ENCODE data around the gene SCAI.

SCAI gene

DNA sequence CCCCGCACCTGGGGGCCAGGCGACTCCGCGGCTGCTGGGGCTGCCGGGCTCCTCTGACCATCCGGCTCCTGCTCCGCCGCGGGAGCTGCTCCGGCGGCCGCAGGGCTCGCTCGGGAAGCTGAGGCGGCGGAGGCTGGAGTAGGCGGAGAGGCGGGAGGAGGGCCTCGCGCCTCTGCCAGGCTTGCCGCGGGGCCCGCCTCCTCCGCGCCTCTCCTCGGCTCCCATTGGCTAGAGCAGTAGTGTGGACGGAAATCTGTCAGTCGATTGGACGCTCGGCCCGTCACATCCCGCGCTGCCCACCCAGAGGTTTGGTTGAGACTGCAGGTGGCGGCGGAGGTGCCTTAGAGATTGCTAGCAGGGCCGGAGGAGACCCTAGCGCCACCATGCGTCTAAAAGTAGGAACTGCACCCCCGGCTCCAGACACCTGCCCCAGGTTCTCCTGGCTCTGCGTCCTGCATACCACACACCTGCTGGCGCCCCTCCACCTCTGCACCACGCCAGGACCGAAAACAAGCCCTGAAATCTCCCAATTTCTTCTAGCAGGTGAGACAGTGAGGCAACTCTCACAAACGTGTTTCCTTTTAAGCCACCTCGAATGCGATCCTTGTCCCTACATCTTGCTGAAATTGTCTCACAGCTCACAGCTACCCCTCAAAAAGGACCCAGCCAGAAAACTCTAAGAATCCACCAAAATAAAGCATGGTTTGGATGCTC lies at the start of gene SCAI:
Gene SCAI (minus strand): TSS at position 152 of the 714 bp plus-strand sequence. CDS start 91 bp downstream, at position 61.
- no peaks in the 10 kb centered on the region for H3K9me2 ChIP-seq (replicated peaks; ENCODE audit: insufficient read depth, low read length)
- no peaks in the 10 kb centered on the region for H3K79me2 ChIP-seq (ENCODE audit: insufficient read depth, low read length)
- no peaks in the 10 kb centered on the region for H3K9me3 ChIP-seq (ENCODE audit: insufficient read depth, low read length)
- 0 out of 2 replicates have a peak, but pooled peaks cover 3% of the 10 kb centered on the region for H3K36me3 ChIP-seq (ENCODE audit: low read length)
- H2AFZ ChIP-seq (ENCODE audit: low read depth, low read length, severe bottlenecking): peak within 1 kb of the TSS; percentile 58
- no peaks in the 10 kb centered on the region for H4K20me1 ChIP-seq (ENCODE audit: low read depth, low read length)
- H3K27ac ChIP-seq (ENCODE audit: low read depth, low read length): peak within 1 kb of the TSS; percentile 46
- TF ChIP-seq EZH2phosphoT487 (conservative IDR thresholded peaks at IDR 0.05; ENCODE audit: low read length): no peak
- TF ChIP-seq CTCF (IDR thresholded peaks at IDR 0.05; ENCODE audit: insufficient read depth, low read length, poor library complexity, severe bottlenecking): peak; percentile 78
- peak within 1 kb of the TSS; percentile 72 for H3K9ac ChIP-seq (ENCODE audit: low read length)
- peak within 1 kb of the TSS; percentile 79 for H3K4me3 ChIP-seq (ENCODE audit: insufficient read depth, low read length, poor library complexity, severe bottlenecking)
- H3K27me3 ChIP-seq (ENCODE audit: low read length): no peaks in the 10 kb centered on the region
- peaks cover 33% of the 10 kb centered on the region for H3F3A ChIP-seq (ENCODE audit: insufficient read depth)
- H3K4me2 ChIP-seq (ENCODE audit: low read depth, low read length, poor library complexity, severe bottlenecking): peak within 1 kb of the TSS; percentile 79

GRCh38 chr9:125190361-125190801 lies 47.1 kb upstream of the SCAI start:
- Histone ChIP-seq H3K4me2 (ENCODE audit: low read depth, low read length, poor library complexity, severe bottlenecking) (peak overlapping the region; percentile 88), H4K20me1 (ENCODE audit: low read depth, low read length) (no peaks in the 10 kb centered on the region), H3K9me3 (ENCODE audit: insufficient read depth, low read length) (no peaks in the 10 kb centered on the region), H3K27me3 (ENCODE audit: low read length) (no peaks in the 10 kb centered on the region), H2AFZ (ENCODE audit: low read depth, low read length, severe bottlenecking) (peak overlapping the region; percentile 72), H3K27ac (ENCODE audit: low read depth, low read length) (peak overlapping the region; percentile 62), H3F3A (ENCODE audit: insufficient read depth) (no peaks in the 10 kb centered on the region), H3K4me3 (ENCODE audit: insufficient read depth, low read length, poor library complexity, severe bottlenecking) (peak overlapping the region; percentile 86), H3K9me2 (replicated peaks; ENCODE audit: insufficient read depth, low read length) (no peaks in the 10 kb centered on the region), H3K9ac (ENCODE audit: low read length) (peak overlapping the region; percentile 84), H3K36me3 (ENCODE audit: low read length) (no peaks in the 10 kb centered on the region), H3K79me2 (ENCODE audit: insufficient read depth, low read length) (peaks cover 50% of the 10 kb centered on the region)
- TF ChIP-seq CTCF (IDR thresholded peaks at IDR 0.05; ENCODE audit: insufficient read depth, low read length, poor library complexity, severe bottlenecking): no peak
- no peak for TF ChIP-seq EZH2phosphoT487 (conservative IDR thresholded peaks at IDR 0.05; ENCODE audit: low read length)

- H3K9ac ChIP-seq (ENCODE audit: low read length): peak within 1 kb of the TSS; percentile 84
- peak within 1 kb of the TSS; percentile 91 for H2AFZ ChIP-seq (ENCODE audit: low read depth, low read length, severe bottlenecking)
- H3F3A ChIP-seq (ENCODE audit: insufficient read depth): no peaks in the 10 kb centered on the region
- no peaks in the 10 kb centered on the region for H3K27me3 ChIP-seq (ENCODE audit: low read length)
- H3K4me3 ChIP-seq (ENCODE audit: insufficient read depth, low read length, poor library complexity, severe bottlenecking): peak within 1 kb of the TSS; percentile 86
- H3K27ac ChIP-seq (ENCODE audit: low read depth, low read length): peak within 1 kb of the TSS; percentile 62
- TF ChIP-seq EZH2phosphoT487 (conservative IDR thresholded peaks at IDR 0.05; ENCODE audit: low read length): no peak
- peak; percentile 60 for TF ChIP-seq CTCF (IDR thresholded peaks at IDR 0.05; ENCODE audit: insufficient read depth, low read length, poor library complexity, severe bottlenecking)
- no peaks in the 10 kb centered on the region for H3K9me2 ChIP-seq (replicated peaks; ENCODE audit: insufficient read depth, low read length)
- H3K79me2 ChIP-seq (ENCODE audit: insufficient read depth, low read length): peaks cover 58% of the 10 kb centered on the region
- H3K36me3 ChIP-seq (ENCODE audit: low read length): no peaks in the 10 kb centered on the region
- H3K4me2 ChIP-seq (ENCODE audit: low read depth, low read length, poor library complexity, severe bottlenecking): peak within 1 kb of the TSS; percentile 92
- no peaks in the 10 kb centered on the region for H3K9me3 ChIP-seq (ENCODE audit: insufficient read depth, low read length)
- no peaks in the 10 kb centered on the region for H4K20me1 ChIP-seq (ENCODE audit: low read depth, low read length)
These were observed 46.3 kb upstream of the SCAI start, which contains the start of gene PPP6C for GRCh38 chr9:125189361-125190289. Gene PPP6C, minus strand, starts transcription at chr9:125189803. Its CDS starts 85 bp downstream, at chr9:125189718.

Data from SU-DHL-6 (cell line).